A549 (cell line): ENCODE results near the gene CD5L. TPM values are rescaled to one million over a fixed set of nuclear protein-coding genes. Genes with fewer than 3 reads are reported as not detected.

Experiments
- ATAC-seq, 2 experiments: fragments of 200-7000 bp in 1 of 2; fragments of >200 bp in 1 of 2; cut with Nextera tagmentation in 1 of 2; cut with Tn5 transposase in 1 of 2; 3 replicates each; pipeline versions ENCODE4 v1.8.0 to v1.9.1; 2018 to 2020; ENCODE audit warnings: mild to moderate bottlenecking in 1 of 2, moderate library complexity in 1 of 2
- CTCF ChIA-PET: fragments of 300-600 bp; sonication (Branson Sonifier 250); formaldehyde crosslinking; extraction: SDS; loops from one replicate; lab custom pipeline; 2021; ENCODE audit warnings: antibody characterized with exemption, inconsistent platforms; lab: Yijun Ruan, JAX
- POLR2A ChIA-PET: fragments of 350-600 bp; formaldehyde crosslinking; extraction: SDS; loops from one replicate; lab custom pipeline; 2021; ENCODE audit warnings: antibody characterized with exemption, inconsistent platforms; lab: Yijun Ruan, JAX
- DNase-seq, 2 experiments: peaks; one replicate each; pipeline versions ENCODE4 v3.0.0 to v3.0.0-alpha.2; 2011 to 2016; ENCODE audit warnings: low read depth in 1 of 2, low spot score in 1 of 2
- FAIRE-seq: peaks from 2 replicates; lab custom pipeline; 2011; peaks lifted over from hg19 to GRCh38; lab: Jason Lieb, UNC
- H3K27ac ChIP-seq, 2 experiments: fragments of >200 bp; sonication (Bioruptor Twin); formaldehyde crosslinking; 3 replicates each; pipeline ENCODE4 v1.5.1; 2016 to 2017
- H3K4me1 ChIP-seq: fragments of >200 bp; sonication (Bioruptor Twin); formaldehyde crosslinking; 3 replicates; pipeline ENCODE4 v1.6.1; 2016
- H3K4me2 ChIP-seq: fragments of >200 bp; sonication (Bioruptor Twin); formaldehyde crosslinking; 3 replicates; pipeline ENCODE4 v1.6.1; 2016
- H3K4me3 ChIP-seq: fragments of >200 bp; sonication (Bioruptor Twin); formaldehyde crosslinking; 3 replicates; pipeline ENCODE4 v1.5.1; 2016
- H3K9me3 ChIP-seq: fragments of >200 bp; sonication (Bioruptor Twin); formaldehyde crosslinking; 3 replicates; pipeline ENCODE4 v1.6.1; 2016
- CBX8 ChIP-seq: fragments of 200-600 bp; sonication (generic); IDR thresholded peaks from 2 replicates; pipeline ENCODE4 v1.6.1; 2016
- CEBPB ChIP-seq, 2 experiments: fragments of >200 bp in 1 of 2; sonication (Bioruptor Twin) in 1 of 2; formaldehyde crosslinking in 1 of 2; IDR thresholded peaks; 2 replicates each; pipeline ENCODE4 v1.6.1; 2012 to 2016
- CHD2 ChIP-seq: fragments of 150-350 bp; IDR thresholded peaks from 2 replicates; pipeline ENCODE4 v1.6.1; 2014; ENCODE audit warnings: low read length; ENCODE audit not compliant: partially characterized antibody
- CHD4 ChIP-seq: fragments of 200-600 bp; sonication (generic); IDR thresholded peaks from 2 replicates; pipeline ENCODE4 v1.6.1; 2016; ENCODE audit warnings: antibody characterized with exemption, mild to moderate bottlenecking, borderline replicate concordance
- FOSB ChIP-seq: fragments of 250-450 bp; sonication (Bioruptor Pico); IDR thresholded peaks from 2 replicates; pipeline ENCODE4 v1.5.0; 2020; ENCODE audit warnings: mild to moderate bottlenecking, moderate library complexity
- FOSL2 ChIP-seq, 2 experiments: fragments of 450-650 bp in 1 of 2; fragments of >200 bp in 1 of 2; sonication (Bioruptor Twin) in 1 of 2; formaldehyde crosslinking; IDR thresholded peaks; 2 replicates each; pipeline versions ENCODE4 v1.5.0 to v1.6.1; 2016 to 2020; ENCODE audit warnings: mild to moderate bottlenecking in 1 of 2, moderate library complexity in 1 of 2
- FOXS1 ChIP-seq: fragments of 250-450 bp; sonication (Bioruptor Pico); IDR thresholded peaks from 2 replicates; pipeline ENCODE4 v1.5.0; 2020; ENCODE audit warnings: mild to moderate bottlenecking, moderate library complexity
- GATA3 ChIP-seq: IDR thresholded peaks from 2 replicates; pipeline ENCODE4 v1.6.1; 2012; ENCODE audit warnings: borderline replicate concordance
- HDAC2 ChIP-seq: fragments of 200-600 bp; sonication (generic); IDR thresholded peaks from 2 replicates; pipeline ENCODE4 v1.6.1; 2016
- HEYL ChIP-seq: fragments of 250-450 bp; sonication (Bioruptor Pico); IDR thresholded peaks from 2 replicates; pipeline ENCODE4 v1.8.0; 2021; ENCODE audit warnings: mild to moderate bottlenecking, moderate library complexity
- HOXB13 ChIP-seq: fragments of 250-450 bp; sonication (Bioruptor Pico); IDR thresholded peaks from 2 replicates; pipeline ENCODE4 v1.5.0; 2020; ENCODE audit warnings: low read depth, mild to moderate bottlenecking, moderate library complexity
- JUN ChIP-seq, 2 experiments: fragments of >200 bp; sonication (Bioruptor Twin); formaldehyde crosslinking; IDR thresholded peaks; 2 replicates in 1 of 2; 3 replicates in 1 of 2; pipeline ENCODE4 v1.6.1; 2016 to 2017
- JUNB ChIP-seq: fragments of >200 bp; sonication (Bioruptor Twin); formaldehyde crosslinking; IDR thresholded peaks from 2 replicates; pipeline ENCODE4 v1.6.1; 2016
- KDM1A ChIP-seq: fragments of 200-600 bp; sonication (generic); IDR thresholded peaks from 2 replicates; pipeline ENCODE4 v1.6.1; 2016; ENCODE audit warnings: low read depth, mild to moderate bottlenecking
- KDM5A ChIP-seq: fragments of 200-600 bp; sonication (generic); IDR thresholded peaks from 2 replicates; pipeline ENCODE4 v1.6.1; 2016; ENCODE audit warnings: antibody characterized with exemption, mild to moderate bottlenecking
- MAZ ChIP-seq: fragments of 150-350 bp; IDR thresholded peaks from 2 replicates; pipeline ENCODE4 v1.6.1; 2014; ENCODE audit warnings: antibody characterized with exemption, low read depth, low read length, borderline replicate concordance
- NR3C1 ChIP-seq: fragments of >200 bp; sonication (Bioruptor Twin); formaldehyde crosslinking; IDR thresholded peaks from 3 replicates; pipeline ENCODE4 v1.6.1; 2017
- POLR2A ChIP-seq: IDR thresholded peaks from 2 replicates; pipeline ENCODE4 v1.6.1; 2012; ENCODE audit warnings: mild to moderate bottlenecking, low read length
- RARB ChIP-seq: fragments of 250-450 bp; sonication (Bioruptor Pico); IDR thresholded peaks from 2 replicates; pipeline ENCODE4 v1.8.0; 2021; ENCODE audit warnings: mild to moderate bottlenecking, moderate library complexity
- RCOR1 ChIP-seq: fragments of 150-350 bp; IDR thresholded peaks from 2 replicates; pipeline ENCODE4 v1.6.1; 2014; ENCODE audit warnings: antibody characterized with exemption, low read length, low read depth
- ZFP36 ChIP-seq: fragments of 450-650 bp; IDR thresholded peaks from 2 replicates; pipeline ENCODE4 v1.6.1; 2014; ENCODE audit warnings: borderline replicate concordance; ENCODE audit not compliant: partially characterized antibody
- ZNF302 ChIP-seq: fragments of 250-450 bp; sonication (Bioruptor Pico); IDR thresholded peaks from 2 replicates; pipeline ENCODE4 v1.9.0; 2021; ENCODE audit warnings: inconsistent platforms, mild to moderate bottlenecking, moderate library complexity
- ZSCAN20 ChIP-seq: fragments of 250-450 bp; sonication (Bioruptor Pico); IDR thresholded peaks from 2 replicates; pipeline ENCODE4 v1.8.0; 2022; ENCODE audit warnings: mild to moderate bottlenecking, moderate library complexity
- WGBS: methylation state at CpG from one replicate; pipeline ENCODE4 v1.1.6; 2017; ENCODE audit errors: missing lambda C conversion rate; 5-methylcytosine and 5-hydroxymethylcytosine counted together
- polyA plus RNA-seq, 4 experiments: library from polyadenylated mRNA; depleted of rRNA in 3 of 4; stranded (reverse); fragments of >200 nt; fragmentation: RNase III in 1 of 4; extraction: RNeasy Plus Mini Kit Qiagen cat#74134 plus additional on column Dnase treatment in 1 of 4; gene quantifications; 2 replicates in 3 of 4; 3 replicates in 1 of 4; pipeline ENCODE4 v1.2.3, GENCODE V29; 2011 to 2017
- TF ChIP-seq, protein P1 (sequence below): fragments of 250-450 bp; sonication (Bioruptor Pico); IDR thresholded peaks from 2 replicates; pipeline ENCODE4 v1.5.0; 2021; ENCODE audit warnings: mild to moderate bottlenecking, moderate library complexity, borderline replicate concordance
- TF ChIP-seq, protein P2 (sequence below): fragments of >200 bp; sonication (Bioruptor Twin); formaldehyde crosslinking; IDR thresholded peaks from 2 replicates; pipeline ENCODE4 v1.6.1; 2016
- TF ChIP-seq, protein P3 (sequence below): IDR thresholded peaks from 2 replicates; pipeline ENCODE4 v1.6.1; 2012; ENCODE audit warnings: low read depth, borderline replicate concordance
- TF ChIP-seq, protein P4 (sequence below): IDR thresholded peaks from 2 replicates; pipeline ENCODE4 v1.6.1; 2012

Gene CD5L
- polyA plus RNA-seq, 2 of the 4 experiments (the other 2 are of a cell fraction) = not detected

DNA sequence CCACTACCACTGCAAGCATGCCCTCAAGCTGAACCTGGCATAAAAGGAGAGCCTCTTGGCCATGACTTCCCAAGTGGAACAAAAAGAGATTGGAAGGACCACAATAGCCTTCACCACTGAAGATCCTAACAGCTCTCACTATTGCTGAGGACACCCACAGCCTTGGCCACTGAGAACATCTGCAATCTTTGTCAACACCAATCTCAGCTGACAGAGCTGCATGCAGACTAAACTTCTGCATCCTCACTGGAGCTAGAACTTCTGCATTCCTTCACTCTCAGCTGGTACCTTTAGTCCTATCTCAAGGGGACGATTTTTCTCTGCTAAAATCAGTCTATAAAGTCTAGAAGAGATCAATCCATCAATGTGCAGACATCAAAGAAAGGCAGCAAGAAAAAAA is 56.4 kb downstream of the CD5L start:
- H3K4me1 ChIP-seq = no peaks in the 10 kb centered on the region
- ATAC-seq = no peak
- no peak for DNase-seq
- no peak for FAIRE-seq
- H3K4me2 ChIP-seq = no peak overlapping the region
- ChIA-PET POLR2A (no interaction called here), CTCF (no interaction called here)
- no peak overlapping the region for H3K4me3 ChIP-seq
- TF ChIP-seq CBX8 (no peak), KDM5A (no peak), KDM1A (no peak), JUN (IDR thresholded peaks at IDR 0.05) (no peak), NR3C1 (no peak), RCOR1 (no peak), HDAC2 (no peak), MAZ (no peak)
- TF ChIP-seq, protein P1, sequence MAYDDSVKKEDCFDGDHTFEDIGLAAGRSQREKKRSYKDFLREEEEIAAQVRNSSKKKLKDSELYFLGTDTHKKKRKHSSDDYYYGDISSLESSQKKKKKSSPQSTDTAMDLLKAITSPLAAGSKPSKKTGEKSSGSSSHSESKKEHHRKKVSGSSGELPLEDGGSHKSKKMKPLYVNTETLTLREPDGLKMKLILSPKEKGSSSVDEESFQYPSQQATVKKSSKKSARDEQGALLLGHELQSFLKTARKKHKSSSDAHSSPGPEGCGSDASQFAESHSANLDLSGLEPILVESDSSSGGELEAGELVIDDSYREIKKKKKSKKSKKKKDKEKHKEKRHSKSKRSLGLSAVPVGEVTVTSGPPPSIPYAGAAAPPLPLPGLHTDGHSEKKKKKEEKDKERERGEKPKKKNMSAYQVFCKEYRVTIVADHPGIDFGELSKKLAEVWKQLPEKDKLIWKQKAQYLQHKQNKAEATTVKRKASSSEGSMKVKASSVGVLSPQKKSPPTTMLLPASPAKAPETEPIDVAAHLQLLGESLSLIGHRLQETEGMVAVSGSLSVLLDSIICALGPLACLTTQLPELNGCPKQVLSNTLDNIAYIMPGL (CRISPR knock-in tag) = no peak
- TF ChIP-seq, protein P2, sequence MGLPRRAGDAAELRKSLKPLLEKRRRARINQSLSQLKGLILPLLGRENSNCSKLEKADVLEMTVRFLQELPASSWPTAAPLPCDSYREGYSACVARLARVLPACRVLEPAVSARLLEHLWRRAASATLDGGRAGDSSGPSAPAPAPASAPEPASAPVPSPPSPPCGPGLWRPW = no peak
- TF ChIP-seq, protein P3, sequence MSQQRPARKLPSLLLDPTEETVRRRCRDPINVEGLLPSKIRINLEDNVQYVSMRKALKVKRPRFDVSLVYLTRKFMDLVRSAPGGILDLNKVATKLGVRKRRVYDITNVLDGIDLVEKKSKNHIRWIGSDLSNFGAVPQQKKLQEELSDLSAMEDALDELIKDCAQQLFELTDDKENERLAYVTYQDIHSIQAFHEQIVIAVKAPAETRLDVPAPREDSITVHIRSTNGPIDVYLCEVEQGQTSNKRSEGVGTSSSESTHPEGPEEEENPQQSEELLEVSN = no peak
- H3K27ac ChIP-seq = no peak overlapping the region
- 4% methylated on average over 1 of the region's 1 CpG for WGBS
- H3K9me3 ChIP-seq = no peaks in the 10 kb centered on the region

DNA sequence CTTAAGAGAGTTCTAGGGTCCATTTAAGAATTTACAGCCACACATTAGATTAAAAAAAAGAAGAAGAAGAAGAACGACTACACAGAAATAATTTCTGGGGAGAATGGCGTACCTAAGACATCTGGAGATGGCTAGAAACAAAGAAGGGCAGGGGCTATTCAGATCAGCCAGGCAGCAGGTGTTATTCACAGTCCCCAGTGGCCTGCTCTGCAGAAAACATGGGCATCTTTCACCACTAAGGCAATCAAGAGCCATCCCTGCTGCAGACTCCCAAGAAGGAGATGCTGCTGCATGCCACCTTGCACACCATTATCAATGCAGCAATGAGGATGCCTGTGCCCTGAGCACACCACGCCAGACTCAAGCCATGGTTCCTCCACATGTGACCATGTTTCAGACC is 56.8 kb downstream of the CD5L start:
- CTCF ChIA-PET = no interaction called here
- no peak for DNase-seq
- 2% methylated on average over 3 of the region's 3 CpGs for WGBS

DNA sequence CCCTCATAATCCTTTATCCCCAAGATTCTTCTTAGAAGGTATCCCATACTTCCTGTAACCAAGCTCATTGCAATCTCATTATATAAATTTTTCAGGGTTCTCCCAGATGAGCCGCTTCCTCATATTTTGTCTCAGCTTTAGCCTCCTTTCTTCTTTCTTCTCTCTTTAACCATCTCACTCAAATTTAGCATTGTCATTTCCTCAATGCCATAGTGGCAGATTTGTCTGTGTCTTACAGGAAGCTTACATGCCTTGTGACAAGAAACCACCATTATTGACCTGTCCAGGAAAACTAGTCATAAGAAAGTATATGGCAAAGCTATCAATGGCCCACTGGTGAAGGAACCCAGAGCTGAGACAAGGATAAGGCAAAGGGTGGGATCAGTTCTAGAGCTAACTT is 58.7 kb downstream of the CD5L start:
- Histone ChIP-seq H3K4me2 (no peak overlapping the region), H3K4me3 (no peak overlapping the region), H3K9me3 (no peaks in the 10 kb centered on the region), H3K4me1 (no peaks in the 10 kb centered on the region), H3K27ac (no peak overlapping the region)
- TF ChIP-seq HOXB13 (CRISPR knock-in tag) (no peak), CHD2 (no peak), GATA3 (no peak), FOSL2 (IDR thresholded peaks at IDR 0.05) (no peak), FOSL2 (CRISPR knock-in tag; IDR thresholded peaks at IDR 0.05) (no peak), ZFP36 (no peak), ZNF302 (CRISPR knock-in tag) (no peak), RARB (no peak), NR3C1 (no peak), HDAC2 (no peak), ZSCAN20 (no peak), FOSB (no peak), JUNB (no peak), POLR2A (no peak)
- TF ChIP-seq, protein P1 (CRISPR knock-in tag) = no peak
- CTCF ChIA-PET = interaction anchor here (0.9 kb wide), 1 partner anchor 10 kb away, joined by 3 read pairs; no protein-coding TSS in a partner anchor
- DNase-seq (no peak), FAIRE-seq (no peak), ATAC-seq (no peak)
- POLR2A ChIA-PET = no interaction called here
- 75% methylated on average over 1 of the region's 1 CpG for WGBS

More for the DNA sequence above, 56.8 kb downstream of the CD5L start:
- TF ChIP-seq HDAC2 (no peak), FOXS1 (CRISPR knock-in tag) (no peak), RARB (no peak), FOSL2 (IDR thresholded peaks at IDR 0.05) (no peak), FOSL2 (CRISPR knock-in tag; IDR thresholded peaks at IDR 0.05) (no peak), CHD4 (no peak), CEBPB (IDR thresholded peaks at IDR 0.05) (no peak), MAZ (no peak), HEYL (CRISPR knock-in tag) (no peak)
- TF ChIP-seq, protein P4, sequence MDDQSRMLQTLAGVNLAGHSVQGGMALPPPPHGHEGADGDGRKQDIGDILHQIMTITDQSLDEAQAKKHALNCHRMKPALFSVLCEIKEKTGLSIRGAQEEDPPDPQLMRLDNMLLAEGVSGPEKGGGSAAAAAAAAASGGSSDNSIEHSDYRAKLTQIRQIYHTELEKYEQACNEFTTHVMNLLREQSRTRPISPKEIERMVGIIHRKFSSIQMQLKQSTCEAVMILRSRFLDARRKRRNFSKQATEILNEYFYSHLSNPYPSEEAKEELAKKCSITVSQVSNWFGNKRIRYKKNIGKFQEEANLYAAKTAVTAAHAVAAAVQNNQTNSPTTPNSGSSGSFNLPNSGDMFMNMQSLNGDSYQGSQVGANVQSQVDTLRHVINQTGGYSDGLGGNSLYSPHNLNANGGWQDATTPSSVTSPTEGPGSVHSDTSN = no peak
- TF ChIP-seq, protein P1 (CRISPR knock-in tag) = no peak
- POLR2A ChIA-PET = no interaction called here
- ATAC-seq (no peak), FAIRE-seq (no peak)
- Histone ChIP-seq H3K27ac (no peak overlapping the region), H3K4me2 (no peak overlapping the region), H3K9me3 (no peaks in the 10 kb centered on the region), H3K4me1 (no peaks in the 10 kb centered on the region), H3K4me3 (no peak overlapping the region)
